SK-N-SH treated with all-trans-retinoic acid at 6 μM for 48 hours (cell line): ENCODE measurements around the gene UBXN6.

Source experiments
- ATAC-seq: fragments of 200-7000 bp; cut with Tn5 transposase; 3 replicates; pipeline ENCODE4 v1.9.1; 2020; ENCODE audit warnings: mild to moderate bottlenecking, moderate library complexity
- ARNTL ChIP-seq: fragments of 450-650 bp; formaldehyde crosslinking; IDR thresholded peaks from 2 replicates; pipeline ENCODE4 v1.5.0; 2020; ENCODE audit warnings: low read depth, mild to moderate bottlenecking, moderate library complexity, borderline replicate concordance
- BACH2 ChIP-seq: fragments of 250-450 bp; sonication (Bioruptor Pico); IDR thresholded peaks from 2 replicates; pipeline ENCODE4 v1.9.0; 2021; ENCODE audit warnings: mild to moderate bottlenecking, borderline replicate concordance
- CSDC2 ChIP-seq: fragments of 250-450 bp; sonication (Bioruptor Pico); IDR thresholded peaks from 2 replicates; pipeline ENCODE4 v1.5.0; 2020; ENCODE audit warnings: mild to moderate bottlenecking, moderate library complexity
- GLIS3 ChIP-seq: fragments of 250-450 bp; sonication (Bioruptor Pico); IDR thresholded peaks from 2 replicates; pipeline ENCODE4 v1.5.0; 2020; ENCODE audit warnings: mild to moderate bottlenecking, moderate library complexity
- ISL1 ChIP-seq: fragments of 250-450 bp; sonication (Bioruptor Pico); IDR thresholded peaks from 2 replicates; pipeline ENCODE4 v2.1.2; 2022; ENCODE audit warnings: mild to moderate bottlenecking, moderate library complexity
- OSR1 ChIP-seq: fragments of 250-450 bp; sonication (Bioruptor Pico); IDR thresholded peaks from 2 replicates; pipeline ENCODE4 v1.8.0; 2022; ENCODE audit warnings: moderate library complexity, mild to moderate bottlenecking, inconsistent platforms
- PPARA ChIP-seq: fragments of 250-450 bp; sonication (Bioruptor Pico); IDR thresholded peaks from 2 replicates; pipeline ENCODE4 v1.5.0; 2020; ENCODE audit warnings: mild to moderate bottlenecking, borderline replicate concordance
- RARB ChIP-seq: fragments of 250-450 bp; sonication (Bioruptor Pico); IDR thresholded peaks from 2 replicates; pipeline ENCODE4 v1.8.0; 2021; ENCODE audit warnings: mild to moderate bottlenecking, moderate library complexity
- SNAI2 ChIP-seq: fragments of 250-450 bp; sonication (Bioruptor Pico); IDR thresholded peaks from 2 replicates; pipeline ENCODE4 v1.5.0; 2020; ENCODE audit warnings: mild to moderate bottlenecking, moderate library complexity
- TOX ChIP-seq: fragments of 250-450 bp; sonication (Bioruptor Pico); IDR thresholded peaks from 2 replicates; pipeline ENCODE4 v1.8.0; 2021; ENCODE audit warnings: mild to moderate bottlenecking, moderate library complexity, borderline replicate concordance
- ZC3H10 ChIP-seq: fragments of 250-450 bp; sonication (Bioruptor Pico); IDR thresholded peaks from 2 replicates; pipeline ENCODE4 v1.5.1; 2021; ENCODE audit warnings: mild to moderate bottlenecking, moderate library complexity
- ZFP3 ChIP-seq: fragments of 250-450 bp; sonication (Bioruptor Pico); IDR thresholded peaks from 2 replicates; pipeline ENCODE4 v1.5.0; 2020; ENCODE audit warnings: mild to moderate bottlenecking, moderate library complexity
- ZFP30 ChIP-seq: fragments of 450-650 bp; formaldehyde crosslinking; IDR thresholded peaks from 2 replicates; pipeline ENCODE4 v1.5.0; 2022; ENCODE audit warnings: mild to moderate bottlenecking, moderate library complexity
- ZNF565 ChIP-seq: fragments of 450-650 bp; formaldehyde crosslinking; conservative IDR thresholded peaks from 2 replicates; pipeline ENCODE4 v1.5.0; 2020; ENCODE audit warnings: low read depth, mild to moderate bottlenecking, moderate library complexity
- ZNF70 ChIP-seq: fragments of 450-650 bp; formaldehyde crosslinking; IDR thresholded peaks from 2 replicates; pipeline ENCODE4 v1.5.0; 2020; ENCODE audit warnings: mild to moderate bottlenecking, moderate library complexity
- ZNF8 ChIP-seq: fragments of 450-650 bp; formaldehyde crosslinking; IDR thresholded peaks from 2 replicates; pipeline ENCODE4 v1.5.0; 2020; ENCODE audit warnings: mild to moderate bottlenecking, moderate library complexity
- TF ChIP-seq, protein P1 (sequence below): fragments of 250-450 bp; sonication (Bioruptor Pico); IDR thresholded peaks from 2 replicates; pipeline ENCODE4 v1.5.1; 2020; ENCODE audit warnings: low read depth, mild to moderate bottlenecking, moderate library complexity
- TF ChIP-seq, protein P2 (sequence below): fragments of 250-450 bp; sonication (Bioruptor Pico); IDR thresholded peaks from 2 replicates; pipeline ENCODE4 v1.5.0; 2020; ENCODE audit warnings: mild to moderate bottlenecking, moderate library complexity
- TF ChIP-seq, protein P3 (sequence below): fragments of 250-450 bp; sonication (Bioruptor Pico); IDR thresholded peaks from 2 replicates; pipeline ENCODE4 v1.8.0; 2021; ENCODE audit warnings: low read depth, mild to moderate bottlenecking, moderate library complexity, borderline replicate concordance
- TF ChIP-seq, protein P4 (sequence below): fragments of 250-450 bp; sonication (Bioruptor Pico); IDR thresholded peaks from 2 replicates; pipeline ENCODE4 v1.8.0; 2020; ENCODE audit warnings: mild to moderate bottlenecking, moderate library complexity, borderline replicate concordance

The UBXN6 gene

GRCh38 chr19:4441994-4442818 is 15.4 kb downstream of the UBXN6 start:
- ATAC-seq, result no peak; the same call in 2 of the 3 replicates
- TF ChIP-seq, protein P1, sequence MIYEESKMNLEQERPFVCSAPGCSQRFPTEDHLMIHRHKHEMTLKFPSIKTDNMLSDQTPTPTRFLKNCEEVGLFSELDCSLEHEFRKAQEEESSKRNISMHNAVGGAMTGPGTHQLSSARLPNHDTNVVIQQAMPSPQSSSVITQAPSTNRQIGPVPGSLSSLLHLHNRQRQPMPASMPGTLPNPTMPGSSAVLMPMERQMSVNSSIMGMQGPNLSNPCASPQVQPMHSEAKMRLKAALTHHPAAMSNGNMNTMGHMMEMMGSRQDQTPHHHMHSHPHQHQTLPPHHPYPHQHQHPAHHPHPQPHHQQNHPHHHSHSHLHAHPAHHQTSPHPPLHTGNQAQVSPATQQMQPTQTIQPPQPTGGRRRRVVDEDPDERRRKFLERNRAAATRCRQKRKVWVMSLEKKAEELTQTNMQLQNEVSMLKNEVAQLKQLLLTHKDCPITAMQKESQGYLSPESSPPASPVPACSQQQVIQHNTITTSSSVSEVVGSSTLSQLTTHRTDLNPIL (CRISPR knock-in tag), result no peak
- TF ChIP-seq PPARA (CRISPR knock-in tag) (no peak), OSR1 (no peak), ZNF8 (no peak), ZNF70 (CRISPR knock-in tag) (no peak), BACH2 (CRISPR knock-in tag) (no peak), ARNTL (no peak), CSDC2 (CRISPR knock-in tag) (no peak)
- TF ChIP-seq, protein P2, sequence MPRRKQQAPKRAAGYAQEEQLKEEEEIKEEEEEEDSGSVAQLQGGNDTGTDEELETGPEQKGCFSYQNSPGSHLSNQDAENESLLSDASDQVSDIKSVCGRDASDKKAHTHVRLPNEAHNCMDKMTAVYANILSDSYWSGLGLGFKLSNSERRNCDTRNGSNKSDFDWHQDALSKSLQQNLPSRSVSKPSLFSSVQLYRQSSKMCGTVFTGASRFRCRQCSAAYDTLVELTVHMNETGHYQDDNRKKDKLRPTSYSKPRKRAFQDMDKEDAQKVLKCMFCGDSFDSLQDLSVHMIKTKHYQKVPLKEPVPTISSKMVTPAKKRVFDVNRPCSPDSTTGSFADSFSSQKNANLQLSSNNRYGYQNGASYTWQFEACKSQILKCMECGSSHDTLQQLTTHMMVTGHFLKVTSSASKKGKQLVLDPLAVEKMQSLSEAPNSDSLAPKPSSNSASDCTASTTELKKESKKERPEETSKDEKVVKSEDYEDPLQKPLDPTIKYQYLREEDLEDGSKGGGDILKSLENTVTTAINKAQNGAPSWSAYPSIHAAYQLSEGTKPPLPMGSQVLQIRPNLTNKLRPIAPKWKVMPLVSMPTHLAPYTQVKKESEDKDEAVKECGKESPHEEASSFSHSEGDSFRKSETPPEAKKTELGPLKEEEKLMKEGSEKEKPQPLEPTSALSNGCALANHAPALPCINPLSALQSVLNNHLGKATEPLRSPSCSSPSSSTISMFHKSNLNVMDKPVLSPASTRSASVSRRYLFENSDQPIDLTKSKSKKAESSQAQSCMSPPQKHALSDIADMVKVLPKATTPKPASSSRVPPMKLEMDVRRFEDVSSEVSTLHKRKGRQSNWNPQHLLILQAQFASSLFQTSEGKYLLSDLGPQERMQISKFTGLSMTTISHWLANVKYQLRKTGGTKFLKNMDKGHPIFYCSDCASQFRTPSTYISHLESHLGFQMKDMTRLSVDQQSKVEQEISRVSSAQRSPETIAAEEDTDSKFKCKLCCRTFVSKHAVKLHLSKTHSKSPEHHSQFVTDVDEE (CRISPR knock-in tag), result no peak

GRCh38 chr19:4439243-4439642 is 18.4 kb downstream of the UBXN6 start:
- TF ChIP-seq ZC3H10 (CRISPR knock-in tag) (no peak), PPARA (CRISPR knock-in tag) (no peak), SNAI2 (CRISPR knock-in tag) (no peak), ZFP30 (CRISPR knock-in tag) (no peak), BACH2 (CRISPR knock-in tag) (no peak), ZNF565 (CRISPR knock-in tag) (no peak), ZNF8 (no peak), CSDC2 (CRISPR knock-in tag) (no peak), RARB (CRISPR knock-in tag) (no peak), ZFP3 (CRISPR knock-in tag) (no peak), ARNTL (no peak), ISL1 (CRISPR knock-in tag) (no peak), GLIS3 (no peak), TOX (CRISPR knock-in tag) (no peak), ZNF70 (CRISPR knock-in tag) (no peak), OSR1 (no peak)
- TF ChIP-seq, protein P2 (CRISPR knock-in tag), result no peak
- TF ChIP-seq, protein P3, sequence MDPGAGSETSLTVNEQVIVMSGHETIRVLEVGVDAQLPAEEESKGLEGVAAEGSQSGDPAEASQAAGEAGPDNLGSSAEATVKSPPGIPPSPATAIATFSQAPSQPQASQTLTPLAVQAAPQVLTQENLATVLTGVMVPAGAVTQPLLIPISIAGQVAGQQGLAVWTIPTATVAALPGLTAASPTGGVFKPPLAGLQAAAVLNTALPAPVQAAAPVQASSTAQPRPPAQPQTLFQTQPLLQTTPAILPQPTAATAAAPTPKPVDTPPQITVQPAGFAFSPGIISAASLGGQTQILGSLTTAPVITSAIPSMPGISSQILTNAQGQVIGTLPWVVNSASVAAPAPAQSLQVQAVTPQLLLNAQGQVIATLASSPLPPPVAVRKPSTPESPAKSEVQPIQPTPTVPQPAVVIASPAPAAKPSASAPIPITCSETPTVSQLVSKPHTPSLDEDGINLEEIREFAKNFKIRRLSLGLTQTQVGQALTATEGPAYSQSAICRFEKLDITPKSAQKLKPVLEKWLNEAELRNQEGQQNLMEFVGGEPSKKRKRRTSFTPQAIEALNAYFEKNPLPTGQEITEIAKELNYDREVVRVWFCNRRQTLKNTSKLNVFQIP, result no peak
- TF ChIP-seq, protein P1 (CRISPR knock-in tag), result no peak
- TF ChIP-seq, protein P4, sequence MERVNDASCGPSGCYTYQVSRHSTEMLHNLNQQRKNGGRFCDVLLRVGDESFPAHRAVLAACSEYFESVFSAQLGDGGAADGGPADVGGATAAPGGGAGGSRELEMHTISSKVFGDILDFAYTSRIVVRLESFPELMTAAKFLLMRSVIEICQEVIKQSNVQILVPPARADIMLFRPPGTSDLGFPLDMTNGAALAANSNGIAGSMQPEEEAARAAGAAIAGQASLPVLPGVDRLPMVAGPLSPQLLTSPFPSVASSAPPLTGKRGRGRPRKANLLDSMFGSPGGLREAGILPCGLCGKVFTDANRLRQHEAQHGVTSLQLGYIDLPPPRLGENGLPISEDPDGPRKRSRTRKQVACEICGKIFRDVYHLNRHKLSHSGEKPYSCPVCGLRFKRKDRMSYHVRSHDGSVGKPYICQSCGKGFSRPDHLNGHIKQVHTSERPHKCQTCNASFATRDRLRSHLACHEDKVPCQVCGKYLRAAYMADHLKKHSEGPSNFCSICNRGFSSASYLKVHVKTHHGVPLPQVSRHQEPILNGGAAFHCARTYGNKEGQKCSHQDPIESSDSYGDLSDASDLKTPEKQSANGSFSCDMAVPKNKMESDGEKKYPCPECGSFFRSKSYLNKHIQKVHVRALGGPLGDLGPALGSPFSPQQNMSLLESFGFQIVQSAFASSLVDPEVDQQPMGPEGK (CRISPR knock-in tag), result no peak
- no peak for ATAC-seq
